HepG2 (cell line): ENCODE measurements around the gene EPN2. TPM values are rescaled to one million over a fixed set of nuclear protein-coding genes. Genes with fewer than 3 reads are reported as not detected.

Experiments used
- GABPA ChIP-seq, 2 experiments: IDR thresholded peaks; 2 replicates each; pipeline ENCODE4 v1.6.1; 2011 to 2016; ENCODE audit warnings: low read depth in 2 of 2, low read length in 1 of 2, missing biosample characterization in 1 of 2, missing genetic modification characterization in 1 of 2
- GABPB1 ChIP-seq: IDR thresholded peaks from 2 replicates; pipeline ENCODE4 v1.6.1; 2016; ENCODE audit warnings: mild to moderate bottlenecking, missing genetic modification reagents, moderate library complexity, missing compliant biosample characterization
- HHEX ChIP-seq: IDR thresholded peaks from 2 replicates; pipeline ENCODE4 v1.6.1; 2016; ENCODE audit warnings: control low read depth
- KDM6A ChIP-seq: IDR thresholded peaks from 2 replicates; pipeline ENCODE4 v1.6.1; 2016; ENCODE audit warnings: low read depth
- MEF2D ChIP-seq: sonication (generic); formaldehyde crosslinking; IDR thresholded peaks from 2 replicates; pipeline ENCODE4 v1.5.1; 2020; ENCODE audit warnings: mild to moderate bottlenecking, missing genetic modification reagents
- MXD4 ChIP-seq: IDR thresholded peaks from 2 replicates; pipeline ENCODE4 v1.6.1; 2016; ENCODE audit warnings: mild to moderate bottlenecking, missing biosample characterization, missing genetic modification reagents
- NR3C1 ChIP-seq: sonication (generic); formaldehyde crosslinking; IDR thresholded peaks from 2 replicates; pipeline ENCODE4 v1.4.0; 2020; ENCODE audit warnings: missing genetic modification reagents
- PITX1 ChIP-seq: sonication (generic); formaldehyde crosslinking; IDR thresholded peaks from 2 replicates; pipeline ENCODE4 v1.5.1; 2020; ENCODE audit warnings: mild to moderate bottlenecking, missing genetic modification reagents
- PTBP1 ChIP-seq: fragments of 200-400 bp; formaldehyde crosslinking; IDR thresholded peaks from 2 replicates; pipeline ENCODE4 v1.6.1; 2018; ENCODE audit warnings: low read length, low read depth; ENCODE audit not compliant: poor library complexity, severe bottlenecking
- RBM39 ChIP-seq: fragments of 200-400 bp; formaldehyde crosslinking; IDR thresholded peaks from one replicate; pipeline ENCODE4 v1.6.1; 2018; ENCODE audit warnings: antibody characterized with exemption, mild to moderate bottlenecking, low read depth, low read length; ENCODE audit not compliant: poor library complexity, severe bottlenecking
- SNAPC4 ChIP-seq: sonication (generic); formaldehyde crosslinking; IDR thresholded peaks from 2 replicates; pipeline ENCODE4 v1.4.0; 2020; ENCODE audit warnings: mild to moderate bottlenecking, missing genetic modification reagents
- ZBTB10 ChIP-seq: sonication (generic); formaldehyde crosslinking; IDR thresholded peaks from 2 replicates; pipeline ENCODE4 v1.4.0; 2020; ENCODE audit warnings: missing genetic modification reagents, borderline replicate concordance
- ZBTB26 ChIP-seq: IDR thresholded peaks from 2 replicates; pipeline ENCODE4 v1.6.1; 2016; ENCODE audit warnings: missing compliant biosample characterization, missing genetic modification reagents, borderline replicate concordance
- ZBTB3 ChIP-seq: sonication (generic); formaldehyde crosslinking; IDR thresholded peaks from 2 replicates; pipeline ENCODE4 v1.4.0; 2020; ENCODE audit warnings: low read depth, mild to moderate bottlenecking, moderate library complexity, missing genetic modification reagents, borderline replicate concordance
- ZFP37 ChIP-seq: sonication (generic); formaldehyde crosslinking; IDR thresholded peaks from 2 replicates; pipeline ENCODE4 v1.4.0; 2020; ENCODE audit warnings: missing genetic modification reagents, borderline replicate concordance
- ZFX ChIP-seq: sonication (generic); formaldehyde crosslinking; IDR thresholded peaks from 2 replicates; pipeline ENCODE4 v1.4.0; 2020; ENCODE audit warnings: mild to moderate bottlenecking, low read depth, missing genetic modification reagents, moderate library complexity
- ZKSCAN1 ChIP-seq: fragments of 150-350 bp; IDR thresholded peaks from 2 replicates; pipeline ENCODE4 v1.6.1; 2014; ENCODE audit warnings: low read length
- ZMYM4 ChIP-seq: sonication (generic); formaldehyde crosslinking; IDR thresholded peaks from 2 replicates; pipeline ENCODE4 v1.8.1; 2023; ENCODE audit warnings: mild to moderate bottlenecking, missing genetic modification reagents
- ZNF576 ChIP-seq: sonication (generic); formaldehyde crosslinking; IDR thresholded peaks from 2 replicates; pipeline ENCODE4 v1.4.0; 2020; ENCODE audit warnings: mild to moderate bottlenecking, missing genetic modification reagents
- ZNF839 ChIP-seq: sonication (generic); formaldehyde crosslinking; IDR thresholded peaks from 2 replicates; pipeline ENCODE4 v1.4.0; 2020; ENCODE audit warnings: missing genetic modification reagents, mild to moderate bottlenecking, borderline replicate concordance
- polyA plus RNA-seq, 8 experiments: library from polyadenylated mRNA; depleted of rRNA in 3 of 8; stranded (reverse) in 7 of 8; unstranded in 1 of 8; fragments of >200 nt; fragmentation: Illumina TruSeq in 4 of 8; extraction: Trizol in 4 of 8; gene quantifications; 2 replicates each; pipeline versions ENCODE4 v1.2.1 to v1.2.3, GENCODE V29; 2011 to 2016; ENCODE audit warnings: low read depth in 4 of 8, missing spikeins in 1 of 8, mixed read lengths in 1 of 8; ENCODE audit not compliant: insufficient read depth in 1 of 8
- total RNA-seq, 5 experiments: library from RNA; depleted of rRNA; stranded (reverse); fragments of >200 nt; fragmentation: Illumina TruSeq; extraction: Trizol; gene quantifications; 2 replicates each; pipeline ENCODE4 v1.2.3, GENCODE V29; 2016; ENCODE audit warnings: low read depth in 1 of 5

EPN2 gene
- total and polyA plus RNA-seq, 2 of the 13 experiments (the other 11 are each of a cell fraction or from before 2014, with no cell fraction given), result 7.8 to 19.2 TPM

GRCh38 chr17:19336938-19337711 is 100.0 kb downstream of the EPN2 start (continued):
- TF ChIP-seq NR3C1 (CRISPR knock-in tag) (no peak), PTBP1 (peak; percentile 29), KDM6A (CRISPR knock-in tag) (no peak), RBM39 (no peak), SNAPC4 (CRISPR knock-in tag) (no peak), PITX1 (CRISPR knock-in tag) (peak; percentile 66; the same call in 1 of the 2 replicates), ZNF576 (CRISPR knock-in tag) (no peak), MEF2D (peak; percentile 79; the same call in 1 of the 2 replicates), MXD4 (CRISPR knock-in tag) (peak; percentile 74; the same call in 1 of the 2 replicates), HHEX (no peak), ZBTB26 (CRISPR knock-in tag) (peak; percentile 66; the same call in 1 of the 2 replicates), GABPA (IDR thresholded peaks at IDR 0.05; ENCODE audit: low read depth, low read length) (no peak), GABPA (CRISPR knock-in tag; IDR thresholded peaks at IDR 0.05; ENCODE audit: low read depth) (no peak), ZMYM4 (peak; percentile 69; the same call in 1 of the 2 replicates), ZFP37 (CRISPR knock-in tag) (no peak), GABPB1 (CRISPR knock-in tag) (peak; percentile 60; the same call in 1 of the 2 replicates), ZNF839 (CRISPR knock-in tag) (peak; percentile 71; the same call in 1 of the 2 replicates), ZBTB10 (no peak), ZKSCAN1 (no peak), ZFX (peak; percentile 91), ZBTB3 (CRISPR knock-in tag) (no peak)
